ENCODE measurements around the gene ZNF714.

DNA sequence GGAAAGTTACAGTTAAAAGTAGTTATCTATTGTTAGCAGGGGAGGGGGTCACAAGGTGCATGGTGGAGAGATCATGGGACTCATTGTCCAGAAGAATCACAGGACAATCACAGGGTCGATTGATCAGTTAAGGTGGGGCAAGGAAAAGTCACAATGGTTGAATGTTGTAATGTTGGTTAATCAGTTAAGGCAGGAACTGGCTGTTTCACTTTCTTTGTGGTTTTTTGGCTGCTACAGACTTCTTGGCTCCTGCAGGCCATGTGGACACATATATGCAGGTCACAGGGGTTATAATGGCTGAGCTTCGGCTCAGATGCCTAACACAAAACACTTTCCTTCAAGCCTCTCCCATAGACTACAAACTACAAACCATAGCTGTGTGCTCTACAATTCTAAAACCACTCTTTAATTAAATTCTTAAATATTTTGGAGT is 52.9 kb downstream of the ZNF714 start:
- TF ChIP-seq EZH2 (IDR thresholded peaks at IDR 0.05; ENCODE audit: insufficient read depth, low read length): no peak
- TF ChIP-seq, protein P1, sequence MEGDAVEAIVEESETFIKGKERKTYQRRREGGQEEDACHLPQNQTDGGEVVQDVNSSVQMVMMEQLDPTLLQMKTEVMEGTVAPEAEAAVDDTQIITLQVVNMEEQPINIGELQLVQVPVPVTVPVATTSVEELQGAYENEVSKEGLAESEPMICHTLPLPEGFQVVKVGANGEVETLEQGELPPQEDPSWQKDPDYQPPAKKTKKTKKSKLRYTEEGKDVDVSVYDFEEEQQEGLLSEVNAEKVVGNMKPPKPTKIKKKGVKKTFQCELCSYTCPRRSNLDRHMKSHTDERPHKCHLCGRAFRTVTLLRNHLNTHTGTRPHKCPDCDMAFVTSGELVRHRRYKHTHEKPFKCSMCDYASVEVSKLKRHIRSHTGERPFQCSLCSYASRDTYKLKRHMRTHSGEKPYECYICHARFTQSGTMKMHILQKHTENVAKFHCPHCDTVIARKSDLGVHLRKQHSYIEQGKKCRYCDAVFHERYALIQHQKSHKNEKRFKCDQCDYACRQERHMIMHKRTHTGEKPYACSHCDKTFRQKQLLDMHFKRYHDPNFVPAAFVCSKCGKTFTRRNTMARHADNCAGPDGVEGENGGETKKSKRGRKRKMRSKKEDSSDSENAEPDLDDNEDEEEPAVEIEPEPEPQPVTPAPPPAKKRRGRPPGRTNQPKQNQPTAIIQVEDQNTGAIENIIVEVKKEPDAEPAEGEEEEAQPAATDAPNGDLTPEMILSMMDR (IDR thresholded peaks at IDR 0.05; ENCODE audit: insufficient read depth, low read depth, low read length): no peak

Measured in astrocyte (in vitro differentiated cells and primary cell).